Measurements from ENCODE around the gene G6PC3.
"Not testable (repeated sequence)": the region's sequence is repeated elsewhere in the genome, so short reads cannot be mapped to it uniquely, and the experiment has no call there.

G6PC3 gene

GRCh38 chr17:44111777-44112176, 41.2 kb downstream of the G6PC3 start:
- H3K27ac ChIP-seq (ENCODE audit: low read depth, low read length), result no peak overlapping the region
- H3K4me1 ChIP-seq (ENCODE audit: insufficient read depth, low read length), result peaks cover 26% of the 10 kb centered on the region
- no peaks in the 10 kb centered on the region for H3K27me3 ChIP-seq (ENCODE audit: insufficient read depth, low read length)
- no peaks in the 10 kb centered on the region for H3K9me3 ChIP-seq (ENCODE audit: insufficient read depth, low read depth, low read length)
- no peak overlapping the region for H3K9ac ChIP-seq (ENCODE audit: low read depth, low read length)
- 92% methylated on average over 3 of the region's 3 CpGs for WGBS
- H3K4me3 ChIP-seq (ENCODE audit: low read length), result no peak overlapping the region
- H3K36me3 ChIP-seq (ENCODE audit: insufficient read depth, low read length), result no peaks in the 10 kb centered on the region

GRCh38 chr17:44112284-44113280, 42.0 kb downstream of the G6PC3 start:
- Histone ChIP-seq H3K4me1 (ENCODE audit: insufficient read depth, low read length) (peaks cover 33% of the 10 kb centered on the region), H3K9me3 (ENCODE audit: insufficient read depth, low read depth, low read length) (no peaks in the 10 kb centered on the region), H3K9ac (ENCODE audit: low read depth, low read length) (no peak overlapping the region), H3K36me3 (ENCODE audit: insufficient read depth, low read length) (no peaks in the 10 kb centered on the region), H3K27me3 (ENCODE audit: insufficient read depth, low read length) (no peaks in the 10 kb centered on the region), H3K4me3 (ENCODE audit: low read length) (no peak overlapping the region), H3K27ac (ENCODE audit: low read depth, low read length) (no peak overlapping the region)
- 74% methylated on average over 4 of the region's 4 CpGs for WGBS

- peaks cover 33% of the 10 kb centered on the region for H3K4me1 ChIP-seq (ENCODE audit: insufficient read depth, low read length)
- no peak overlapping the region for H3K4me3 ChIP-seq (ENCODE audit: low read length)
- H3K9me3 ChIP-seq (ENCODE audit: insufficient read depth, low read depth, low read length), result no peaks in the 10 kb centered on the region
- no peaks in the 10 kb centered on the region for H3K36me3 ChIP-seq (ENCODE audit: insufficient read depth, low read length)
- no peak overlapping the region for H3K9ac ChIP-seq (ENCODE audit: low read depth, low read length)
- no peaks in the 10 kb centered on the region for H3K27me3 ChIP-seq (ENCODE audit: insufficient read depth, low read length)
- H3K27ac ChIP-seq (ENCODE audit: low read depth, low read length), result no peak overlapping the region
- WGBS, result 88% methylated on average over 1 of the region's 1 CpG
Measured at GRCh38 chr17:44113382-44113781, 42.8 kb downstream of the G6PC3 start.

- no peak overlapping the region for H3K9ac ChIP-seq (ENCODE audit: low read depth, low read length)
- 93% methylated on average over 8 of the region's 9 CpGs for WGBS
Measured at GRCh38 chr17:44113868-44114840, 43.6 kb downstream of the G6PC3 start.

GRCh38 chr17:44115585-44116415, 45.3 kb downstream of the G6PC3 start:
- H3K4me3 ChIP-seq (ENCODE audit: low read length), result no peak overlapping the region
- no peaks in the 10 kb centered on the region for H3K9me3 ChIP-seq (ENCODE audit: insufficient read depth, low read depth, low read length)
- peaks cover 45% of the 10 kb centered on the region for H3K4me1 ChIP-seq (ENCODE audit: insufficient read depth, low read length)
- 70% methylated on average over 11 of the region's 11 CpGs for WGBS
- H3K9ac ChIP-seq (ENCODE audit: low read depth, low read length), result no peak overlapping the region
- no peaks in the 10 kb centered on the region for H3K36me3 ChIP-seq (ENCODE audit: insufficient read depth, low read length)
- H3K27ac ChIP-seq (ENCODE audit: low read depth, low read length), result no peak overlapping the region
- no peaks in the 10 kb centered on the region for H3K27me3 ChIP-seq (ENCODE audit: insufficient read depth, low read length)

More at GRCh38 chr17:44113868-44114840, 43.6 kb downstream of the G6PC3 start:
- Histone ChIP-seq H3K27ac (ENCODE audit: low read depth, low read length) (no peak overlapping the region), H3K9me3 (ENCODE audit: insufficient read depth, low read depth, low read length) (no peaks in the 10 kb centered on the region), H3K36me3 (ENCODE audit: insufficient read depth, low read length) (no peaks in the 10 kb centered on the region), H3K4me3 (ENCODE audit: low read length) (no peak overlapping the region), H3K27me3 (ENCODE audit: insufficient read depth, low read length) (no peaks in the 10 kb centered on the region), H3K4me1 (ENCODE audit: insufficient read depth, low read length) (peaks cover 36% of the 10 kb centered on the region)

- Histone ChIP-seq H3K9ac (ENCODE audit: low read depth, low read length) (no peak overlapping the region), H3K4me1 (ENCODE audit: insufficient read depth, low read length) (peaks cover 45% of the 10 kb centered on the region), H3K27ac (ENCODE audit: low read depth, low read length) (no peak overlapping the region), H3K4me3 (ENCODE audit: low read length) (no peak overlapping the region), H3K36me3 (ENCODE audit: insufficient read depth, low read length) (no peaks in the 10 kb centered on the region), H3K9me3 (ENCODE audit: insufficient read depth, low read depth, low read length) (no peaks in the 10 kb centered on the region), H3K27me3 (ENCODE audit: insufficient read depth, low read length) (no peaks in the 10 kb centered on the region)
- WGBS, result 55% methylated on average over 18 of the region's 18 CpGs
Measured at GRCh38 chr17:44117351-44117750, 46.8 kb downstream of the G6PC3 start.

- WGBS, result 71% methylated on average over 10 of the region's 10 CpGs
- no peak overlapping the region for H3K9ac ChIP-seq (ENCODE audit: low read depth, low read length)
- H3K4me1 ChIP-seq (ENCODE audit: insufficient read depth, low read length), result peaks cover 50% of the 10 kb centered on the region
- no peak overlapping the region; the same call in 1 of the 2 replicates for H3K27ac ChIP-seq (ENCODE audit: low read depth, low read length)
- no peak overlapping the region for H3K4me3 ChIP-seq (ENCODE audit: low read length)
- H3K27me3 ChIP-seq (ENCODE audit: insufficient read depth, low read length), result no peaks in the 10 kb centered on the region
- H3K36me3 ChIP-seq (ENCODE audit: insufficient read depth, low read length), result no peaks in the 10 kb centered on the region
- H3K9me3 ChIP-seq (ENCODE audit: insufficient read depth, low read depth, low read length), result no peaks in the 10 kb centered on the region
Measured at GRCh38 chr17:44118427-44119050, 48.0 kb downstream of the G6PC3 start.

GRCh38 chr17:44119062-44119461, 48.5 kb downstream of the G6PC3 start:
- H3K27ac ChIP-seq (ENCODE audit: low read depth, low read length), result no peak overlapping the region
- no peaks in the 10 kb centered on the region for H3K36me3 ChIP-seq (ENCODE audit: insufficient read depth, low read length)
- no peak overlapping the region for H3K4me3 ChIP-seq (ENCODE audit: low read length)
- no peaks in the 10 kb centered on the region for H3K9me3 ChIP-seq (ENCODE audit: insufficient read depth, low read depth, low read length)
- peaks cover 50% of the 10 kb centered on the region for H3K4me1 ChIP-seq (ENCODE audit: insufficient read depth, low read length)
- H3K27me3 ChIP-seq (ENCODE audit: insufficient read depth, low read length), result no peaks in the 10 kb centered on the region
- no peak overlapping the region for H3K9ac ChIP-seq (ENCODE audit: low read depth, low read length)
- 82% methylated on average over 5 of the region's 5 CpGs for WGBS

- Histone ChIP-seq H3K27me3 (ENCODE audit: insufficient read depth, low read length) (no peaks in the 10 kb centered on the region), H3K4me1 (ENCODE audit: insufficient read depth, low read length) (peaks cover 50% of the 10 kb centered on the region), H3K36me3 (ENCODE audit: insufficient read depth, low read length) (no peaks in the 10 kb centered on the region), H3K9me3 (ENCODE audit: insufficient read depth, low read depth, low read length) (no peaks in the 10 kb centered on the region), H3K9ac (ENCODE audit: low read depth, low read length) (no peak overlapping the region), H3K27ac (ENCODE audit: low read depth, low read length) (no peak overlapping the region), H3K4me3 (ENCODE audit: low read length) (no peak overlapping the region)
- 100% methylated on average over 2 of the region's 2 CpGs for WGBS
Measured at GRCh38 chr17:44119798-44120197, 49.3 kb downstream of the G6PC3 start.

- not testable (repeated sequence) for H3K36me3 ChIP-seq (ENCODE audit: insufficient read depth, low read length); H3K27me3 ChIP-seq (ENCODE audit: insufficient read depth, low read length); H3K9me3 ChIP-seq (ENCODE audit: insufficient read depth, low read depth, low read length); H3K9ac ChIP-seq (ENCODE audit: low read depth, low read length); H3K27ac ChIP-seq (ENCODE audit: low read depth, low read length); H3K4me3 ChIP-seq (ENCODE audit: low read length)
- 97% methylated on average over 11 of the region's 11 CpGs for WGBS
- H3K4me1 ChIP-seq (ENCODE audit: insufficient read depth, low read length), result peaks cover 50% of the 10 kb centered on the region
Measured at GRCh38 chr17:44120281-44120680, 49.7 kb downstream of the G6PC3 start.
